Hematopoietic multipotent progenitor cell treated with erythropoietin and hydrocortisone succinate and interleukin-3 and kit ligand, for 17 days (in vitro differentiated cells): ENCODE results near the gene CPSF4.

Experiments used
- DNase-seq: peaks from one replicate; pipeline ENCODE4 v3.0.0-alpha.2; 2015; ENCODE audit warnings: low spot score

CPSF4 gene

GRCh38 chr7:99493823-99494222, 55.1 kb downstream of the CPSF4 start:
- no peak for DNase-seq

GRCh38 chr7:99497766-99498545, 59.2 kb downstream of the CPSF4 start:
- DNase-seq, result no peak

GRCh38 chr7:99498546-99498944, 59.8 kb downstream of the CPSF4 start:
- DNase-seq, result no peak

GRCh38 chr7:99499371-99499720, 60.6 kb downstream of the CPSF4 start:
- no peak for DNase-seq

- DNase-seq, result peak; percentile 94
Measured at GRCh38 chr7:99499721-99500636, 61.2 kb downstream of the CPSF4 start, which contains the start of gene ZNF394. Gene ZNF394 (minus strand): TSS chr7:99500281. CDS start chr7:99500093, 188 bp downstream.

- DNase-seq, result no peak
Measured at GRCh38 chr7:99500637-99501009, 61.9 kb downstream of the CPSF4 start.

GRCh38 chr7:99501236-99501635, 62.5 kb downstream of the CPSF4 start:
- DNase-seq, result peak; percentile 25

- DNase-seq, result no peak
Measured at GRCh38 chr7:99504281-99504602, 65.5 kb downstream of the CPSF4 start.

GRCh38 chr7:99504603-99505323, 66.0 kb downstream of the CPSF4 start, which contains the start of gene ZKSCAN5:
Gene ZKSCAN5 (plus strand): TSS chr7:99504662. CDS start chr7:99506045, 1,383 bp downstream.
- DNase-seq, result peak; percentile 97

- DNase-seq, result no peak
Measured at GRCh38 chr7:99505324-99505662, 66.5 kb downstream of the CPSF4 start.
